ENCODE measurements around the gene MT2A.
"Not testable (repeated sequence)": the region's sequence is repeated elsewhere in the genome, so short reads cannot be mapped to it uniquely, and the experiment has no call there.

The MT2A gene

GRCh38 chr16:56608043-56608875, at the start of gene MT2A:
Gene MT2A, plus strand, starts transcription at chr16:56608584. Its CDS starts 72 bp downstream, at chr16:56608656.
- DNase-seq, result peak; percentile 84 to 87

GRCh38 chr16:56559109-56559508, 49.3 kb upstream of the MT2A start:
- no peak for DNase-seq

- DNase-seq, result no peak
These were observed 47.9 kb upstream of the MT2A start for GRCh38 chr16:56560447-56560846.

GRCh38 chr16:56561126-56561525, 47.3 kb upstream of the MT2A start:
- no peak for DNase-seq

- DNase-seq, result no peak
These were observed 43.4 kb upstream of the MT2A start, which contains the start of gene MT4 for GRCh38 chr16:56564793-56565477. Gene MT4, plus strand, starts transcription at chr16:56565073. Its CDS starts 56 bp downstream, at chr16:56565129.

- no peak for DNase-seq
These were observed 38.4 kb upstream of the MT2A start for GRCh38 chr16:56569971-56570370.

- DNase-seq, result no peak
These were observed 36.9 kb upstream of the MT2A start for GRCh38 chr16:56571525-56571924.

- DNase-seq, result no peak
These were observed 33.8 kb upstream of the MT2A start for GRCh38 chr16:56574625-56575024.

GRCh38 chr16:56576585-56577299, 31.6 kb upstream of the MT2A start:
- DNase-seq, result peak; percentile 86 to 89

- no peak for DNase-seq
These were observed 31.1 kb upstream of the MT2A start for GRCh38 chr16:56577300-56577625.

GRCh38 chr16:56580391-56581048, 27.9 kb upstream of the MT2A start:
- DNase-seq, result no peak

- DNase-seq, result not testable (repeated sequence)
These were observed 25.5 kb upstream of the MT2A start for GRCh38 chr16:56582911-56583310.

GRCh38 chr16:56583351-56584168, 24.8 kb upstream of the MT2A start:
- DNase-seq, result no peak

GRCh38 chr16:56584276-56584675, 24.1 kb upstream of the MT2A start:
- no peak for DNase-seq

GRCh38 chr16:56588781-56589140, 19.6 kb upstream of the MT2A start:
- no peak for DNase-seq

- no peak for DNase-seq
These were observed 19.0 kb upstream of the MT2A start, which contains the start of gene MT3 for GRCh38 chr16:56589141-56590039. Gene MT3, plus strand, starts transcription at chr16:56589528. Its CDS starts 63 bp downstream, at chr16:56589591.

- no peak for DNase-seq
These were observed 16.9 kb upstream of the MT2A start for GRCh38 chr16:56591377-56592060.

- DNase-seq, result no peak
These were observed 14.7 kb upstream of the MT2A start for GRCh38 chr16:56593573-56594291.

- DNase-seq, result no peak
These were observed 14.1 kb upstream of the MT2A start for GRCh38 chr16:56594292-56594619.

Measured in CD4-positive, alpha-beta T cell treated with Interleukin-4 for 1 hour (primary cell).